Psoas muscle (tissue), 8 donors: Measurements from ENCODE around the gene C1orf174. TPM values are rescaled to one million over a fixed set of nuclear protein-coding genes. Genes with fewer than 3 reads are reported as not detected.

Experiments
- ATAC-seq, 4 donors: fragments of 200-7000 bp; cut with Tn5 transposase; one replicate each; pipeline ENCODE4 v1.9.1; 2020; ENCODE audit warnings: moderate library complexity in 3 of 4, mild to moderate bottlenecking in 2 of 4
- DNase-seq, 2 donors: peaks; one replicate each; pipeline ENCODE4 v3.0.0-alpha.2; 2020
- H3K27ac ChIP-seq: fragments of 200-600 bp; one replicate; pipeline ENCODE4 v1.8.0; 2022
- H3K27me3 ChIP-seq, 3 donors: fragments of 200-600 bp in 1 of 3; one replicate each; pipeline versions ENCODE4 v1.6.1 to v1.8.0; 2013 to 2022; ENCODE audit warnings: low read length in 2 of 3, mild to moderate bottlenecking in 2 of 3, moderate library complexity in 1 of 3; ENCODE audit not compliant: insufficient read depth in 3 of 3
- H3K36me3 ChIP-seq, 2 donors: fragments of 200-600 bp in 1 of 2; one replicate each; pipeline versions ENCODE4 v1.6.1 to v1.8.0; 2013 to 2022; ENCODE audit warnings: low read depth in 1 of 2, mild to moderate bottlenecking in 1 of 2, moderate library complexity in 1 of 2; ENCODE audit not compliant: insufficient read depth in 1 of 2
- H3K4me1 ChIP-seq: fragments of 200-600 bp; one replicate; pipeline ENCODE4 v1.8.0; 2022
- H3K4me3 ChIP-seq: fragments of 200-600 bp; one replicate; pipeline ENCODE4 v1.8.0; 2022; ENCODE audit warnings: mild to moderate bottlenecking
- H3K9me3 ChIP-seq: fragments of 200-600 bp; one replicate; pipeline ENCODE4 v1.8.0; 2022
- WGBS, 3 donors: extraction: QIAGEN DNeasy Blood & Tissue Kit; methylation state at CpG; one replicate each; pipeline versions ENCODE4 v1.1.6 to v1.1.7; 2013; 5-methylcytosine and 5-hydroxymethylcytosine counted together
- intact Hi-C, 2 donors: fragments of 100-400 bp; cut with DNase I; formaldehyde crosslinking; loops; one replicate each; pipeline versions ENCODE4 v1.11.0 to v1.14.2; 2022
- polyA plus RNA-seq, 3 donors: library from polyadenylated mRNA; stranded (reverse); fragments of 200-250 nt; gene quantifications; one replicate each; pipeline ENCODE4 v1.2.3, GENCODE V29; 2013
- total RNA-seq, 4 donors: library from RNA; stranded (reverse); fragmentation: NEBNext Ultra II Directional in 2 of 4; extraction: Animal tissue kit (Norgen Biotek cat#: 25700) in 2 of 4; gene quantifications; one replicate each; pipeline versions ENCODE4 v1.2.1 to v1.2.4, GENCODE V29; 2021 to 2023
- TF ChIP-seq, protein P1 (sequence below): fragments of 200-600 bp; IDR thresholded peaks from one replicate; pipeline ENCODE4 v1.8.0; 2022; ENCODE audit warnings: antibody characterized with exemption
- donor health status: healthy with polysubstance abuse.
- donor health status: DM: no; HTN: no; CAD: no; lungs with moderate emphysema.
- donor health status: Bipolar disorder and iron deficiency.
- donor health status: healthy.
- donor health status: DM: yes; HTN: yes; CAD: no.
- donor health status: DM: no; HTN: no; CAD: no.
- donor health status: DM: no; HTN: no; CAD: no.
- donor health status: DM: yes; HTN: yes; CAD: no.

Gene C1orf174
- total and polyA plus RNA-seq, 7 donors = 11.8 to 32.2 (median 14.6) TPM

DNA sequence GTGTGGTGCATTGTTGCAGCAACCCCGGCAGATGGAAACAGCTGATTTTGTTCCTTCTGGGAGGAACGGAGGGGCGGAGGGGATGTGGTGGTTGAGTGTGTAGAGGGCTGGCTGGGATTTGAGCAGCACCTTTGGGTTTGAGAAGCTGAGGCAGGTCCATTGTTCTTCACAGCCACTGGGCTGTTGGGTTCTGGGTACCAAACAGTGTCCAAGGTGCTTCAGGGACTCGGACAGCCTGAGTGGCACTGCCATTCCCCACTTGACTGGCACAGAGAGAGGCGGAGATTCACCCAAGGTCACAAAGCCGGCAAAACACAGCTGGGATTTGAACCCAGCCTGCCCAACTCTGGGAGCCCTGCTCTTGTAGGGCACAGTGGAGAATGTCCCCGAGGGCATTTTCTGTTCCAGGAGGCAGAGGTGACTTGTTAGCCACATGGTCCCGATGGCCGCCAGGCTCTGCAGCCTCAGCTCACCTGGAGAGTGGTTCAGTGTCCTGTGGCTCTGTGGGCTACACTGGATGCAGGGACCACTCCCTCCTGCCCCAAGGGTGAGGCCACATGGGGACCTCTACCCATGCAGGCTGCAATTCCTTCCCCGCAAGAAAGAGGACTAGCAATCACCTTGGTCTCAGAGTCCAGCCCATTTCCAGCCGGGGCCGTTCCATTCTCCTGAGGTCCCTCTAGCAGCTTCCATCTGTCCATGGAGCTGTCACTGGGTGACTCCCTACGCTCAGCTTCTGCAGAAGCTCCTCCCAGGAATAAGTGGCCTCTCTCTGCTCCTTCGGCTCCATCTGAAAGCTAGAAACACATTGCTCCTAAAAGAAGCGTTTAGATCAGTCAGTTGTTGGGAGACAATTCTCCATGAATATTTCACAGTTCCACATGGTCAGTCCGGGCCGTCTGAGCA is 31.2 kb upstream of the C1orf174 start:
- no peak for DNase-seq
- TF ChIP-seq, protein P1, sequence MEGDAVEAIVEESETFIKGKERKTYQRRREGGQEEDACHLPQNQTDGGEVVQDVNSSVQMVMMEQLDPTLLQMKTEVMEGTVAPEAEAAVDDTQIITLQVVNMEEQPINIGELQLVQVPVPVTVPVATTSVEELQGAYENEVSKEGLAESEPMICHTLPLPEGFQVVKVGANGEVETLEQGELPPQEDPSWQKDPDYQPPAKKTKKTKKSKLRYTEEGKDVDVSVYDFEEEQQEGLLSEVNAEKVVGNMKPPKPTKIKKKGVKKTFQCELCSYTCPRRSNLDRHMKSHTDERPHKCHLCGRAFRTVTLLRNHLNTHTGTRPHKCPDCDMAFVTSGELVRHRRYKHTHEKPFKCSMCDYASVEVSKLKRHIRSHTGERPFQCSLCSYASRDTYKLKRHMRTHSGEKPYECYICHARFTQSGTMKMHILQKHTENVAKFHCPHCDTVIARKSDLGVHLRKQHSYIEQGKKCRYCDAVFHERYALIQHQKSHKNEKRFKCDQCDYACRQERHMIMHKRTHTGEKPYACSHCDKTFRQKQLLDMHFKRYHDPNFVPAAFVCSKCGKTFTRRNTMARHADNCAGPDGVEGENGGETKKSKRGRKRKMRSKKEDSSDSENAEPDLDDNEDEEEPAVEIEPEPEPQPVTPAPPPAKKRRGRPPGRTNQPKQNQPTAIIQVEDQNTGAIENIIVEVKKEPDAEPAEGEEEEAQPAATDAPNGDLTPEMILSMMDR = no peak
- intact Hi-C loops = no loop called here
- Histone ChIP-seq H3K27me3 (peaks cover 0 to 43% (median 11%) of the 10 kb centered on the region in 3 donors), H3K9me3 (no peaks in the 10 kb centered on the region), H3K36me3 (no peaks in the 10 kb centered on the region), H3K4me3 (no peak overlapping the region), H3K4me1 (no peaks in the 10 kb centered on the region), H3K27ac (no peak overlapping the region)
- no peak for ATAC-seq
- 64 to 67% (median 66%) methylated on average over 17 of the region's 17 CpGs for WGBS, 3 donors

DNA sequence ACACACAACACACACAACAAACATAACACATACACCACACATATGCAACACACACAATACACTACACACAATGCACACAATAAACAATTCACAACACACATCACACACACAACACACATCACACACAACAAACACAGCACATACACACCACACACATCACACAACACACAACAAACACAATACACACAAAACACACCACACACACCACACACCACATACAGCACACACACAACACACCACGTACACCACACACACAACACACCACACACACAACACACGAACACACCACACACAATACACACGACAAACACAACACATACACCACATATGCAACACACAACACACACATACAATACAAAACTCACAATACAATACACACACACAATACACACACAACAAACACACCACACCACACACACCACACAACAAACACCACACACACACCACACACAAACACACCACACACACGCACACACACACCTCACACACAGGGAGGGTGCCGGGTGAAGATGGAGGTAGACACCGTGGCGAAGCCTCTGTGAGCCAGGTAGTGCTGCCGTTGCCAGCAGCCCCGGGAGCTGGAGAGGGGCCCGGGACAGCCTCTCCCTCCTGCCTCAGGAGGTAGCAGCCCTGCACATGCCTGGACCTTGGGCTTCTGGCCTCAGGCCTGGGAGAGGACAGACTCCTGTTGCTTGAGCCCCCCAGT is 30.4 kb upstream of the C1orf174 start:
- DNase-seq (no peak), ATAC-seq (no peak)
- intact Hi-C loops = no loop called here
- no peak overlapping the region for H3K4me3 ChIP-seq
- peaks cover 0 to 51% (median 15%) of the 10 kb centered on the region in 3 donors for H3K27me3 ChIP-seq
- 58 to 64% (median 58%) methylated on average over 10 of the region's 10 CpGs for WGBS, 3 donors
- no peak overlapping the region for H3K27ac ChIP-seq
- no peaks in the 10 kb centered on the region for H3K9me3 ChIP-seq
- no peaks in the 10 kb centered on the region for H3K4me1 ChIP-seq
- no peaks in the 10 kb centered on the region for H3K36me3 ChIP-seq
- TF ChIP-seq, protein P1 = no peak

DNA sequence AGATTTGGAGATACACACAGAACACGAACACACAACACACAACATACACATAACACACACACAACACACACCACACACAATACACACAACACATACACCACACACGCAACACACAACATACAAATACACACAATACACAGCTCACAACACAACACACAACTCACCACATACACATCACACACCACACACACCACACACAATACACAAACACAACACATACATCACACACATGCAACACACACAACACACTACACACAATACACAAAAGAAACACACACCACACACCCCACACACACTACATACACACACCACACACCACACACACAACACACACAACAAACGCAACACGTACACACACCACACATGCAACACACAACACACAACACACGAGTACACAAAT is 29.1 kb upstream of the C1orf174 start:
- ATAC-seq = no peak
- H3K4me1 ChIP-seq = no peaks in the 10 kb centered on the region
- WGBS, 3 donors = 78 to 89% (median 83%) methylated on average over 5 of the region's 5 CpGs
- peaks cover 0 to 65% (median 18%) of the 10 kb centered on the region in 3 donors for H3K27me3 ChIP-seq
- intact Hi-C loops = no loop called here
- H3K9me3 ChIP-seq = no peaks in the 10 kb centered on the region
- H3K4me3 ChIP-seq = no peak overlapping the region
- H3K36me3 ChIP-seq = no peaks in the 10 kb centered on the region
- no peak overlapping the region for H3K27ac ChIP-seq
- DNase-seq = no peak
- TF ChIP-seq, protein P1 = no peak

DNA sequence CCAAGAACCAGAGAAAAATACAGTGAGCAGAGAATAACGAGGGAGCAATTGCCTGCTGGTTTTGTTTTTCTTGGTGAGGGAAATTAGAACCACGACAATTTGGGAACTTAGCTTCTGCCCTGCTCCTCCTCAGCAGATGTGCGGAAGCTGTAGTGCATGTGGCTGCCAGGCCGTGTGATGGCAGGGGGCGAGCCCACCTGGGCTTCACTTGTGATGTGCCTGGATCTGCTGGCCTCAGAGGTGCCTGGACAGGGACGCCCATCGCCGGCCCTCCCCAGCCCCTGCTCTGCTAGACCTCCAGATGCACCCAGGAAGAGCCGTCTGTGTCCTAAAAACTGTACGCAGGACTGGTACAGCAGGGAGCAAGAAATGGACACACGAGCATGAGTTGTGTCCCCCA is 28.5 kb upstream of the C1orf174 start:
- 41 to 50% (median 48%) methylated on average over 11 of the region's 11 CpGs for WGBS, 3 donors
- ATAC-seq (no peak), DNase-seq (no peak)
- Histone ChIP-seq H3K27ac (no peak overlapping the region), H3K4me1 (no peaks in the 10 kb centered on the region), H3K27me3 (peaks cover 0 to 65% (median 18%) of the 10 kb centered on the region in 3 donors), H3K9me3 (no peaks in the 10 kb centered on the region), H3K4me3 (no peak overlapping the region), H3K36me3 (no peaks in the 10 kb centered on the region)
- intact Hi-C loops = no loop called here
- TF ChIP-seq, protein P1 = no peak
